GM21529 (cell line): ENCODE results near the gene PRR33.

ENCODE experiments used
- ATAC-seq: cut with Tn5 transposase; IDR thresholded peaks from one replicate; pipeline ENCODE4 v1.9.1; 2021; ENCODE audit not compliant: unreplicated experiment

The PRR33 gene

GRCh38 chr11:1839204-1839923 is 52.3 kb downstream of the PRR33 start:
- no peak for ATAC-seq

GRCh38 chr11:1838426-1839144 is 53.1 kb downstream of the PRR33 start, which contains the start of gene TNNI2:
Gene TNNI2 (plus strand): TSS chr11:1838981. CDS start chr11:1839697, 716 bp downstream.
- no peak for ATAC-seq
